Prostate gland (tissue), 2 donors: Measurements from ENCODE around the gene TAF11.

Source experiments
- POLR2A ChIP-seq: fragments of 450-650 bp; IDR thresholded peaks from one replicate; pipeline ENCODE4 v1.6.1; 2016; ENCODE audit warnings: antibody characterized with exemption, mild to moderate bottlenecking
- POLR2AphosphoS5 ChIP-seq: sonication (generic); formaldehyde crosslinking; IDR thresholded peaks from one replicate; pipeline ENCODE4 v1.6.1; 2017; ENCODE audit warnings: antibody characterized with exemption
- TF ChIP-seq, protein P1 (sequence below), 4 experiments: fragments of 200-600 bp in 2 of 4; fragments of 450-650 bp in 2 of 4; sonication (generic) in 2 of 4; IDR thresholded peaks; 1 replicate in 3 of 4; 2 replicates in 1 of 4; pipeline ENCODE4 v1.5.1; 2016 to 2019; ENCODE audit warnings: antibody characterized with exemption in 4 of 4, mild to moderate bottlenecking in 2 of 4, moderate library complexity in 2 of 4

DNA sequence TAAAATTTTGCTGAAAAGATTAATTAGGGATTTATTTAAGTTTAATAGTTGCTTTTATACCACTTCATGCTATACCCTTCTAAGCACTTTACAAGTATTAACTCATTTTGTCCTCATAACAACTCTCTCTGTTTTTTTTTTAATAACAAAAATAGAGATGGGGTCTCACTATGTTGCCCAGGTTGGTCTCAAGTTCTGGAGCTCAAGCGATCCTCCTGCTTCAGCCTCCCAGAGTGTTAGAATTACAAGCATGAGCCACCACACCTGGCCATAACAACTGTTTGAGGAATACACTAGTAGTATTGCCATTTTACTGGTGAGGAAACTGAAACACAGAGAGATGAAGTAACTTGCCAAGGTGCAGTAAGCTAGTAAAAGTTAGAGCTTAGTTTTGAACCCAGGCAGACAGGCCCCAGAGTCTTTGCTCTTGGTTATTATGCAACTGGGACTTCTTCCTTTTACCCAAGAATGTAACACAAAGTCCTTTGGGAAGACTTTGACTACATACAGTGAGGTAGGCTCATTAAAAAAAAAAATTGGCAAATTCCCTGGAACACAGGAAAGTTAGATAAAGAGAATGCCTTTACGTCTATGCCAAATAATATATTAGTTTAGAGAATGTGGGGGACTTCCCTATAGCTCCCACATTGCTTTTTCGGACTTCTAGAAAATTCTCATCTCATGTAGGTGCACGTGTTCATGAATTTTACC lies 12.6 kb upstream of the TAF11 start:
- TF ChIP-seq, protein P1, sequence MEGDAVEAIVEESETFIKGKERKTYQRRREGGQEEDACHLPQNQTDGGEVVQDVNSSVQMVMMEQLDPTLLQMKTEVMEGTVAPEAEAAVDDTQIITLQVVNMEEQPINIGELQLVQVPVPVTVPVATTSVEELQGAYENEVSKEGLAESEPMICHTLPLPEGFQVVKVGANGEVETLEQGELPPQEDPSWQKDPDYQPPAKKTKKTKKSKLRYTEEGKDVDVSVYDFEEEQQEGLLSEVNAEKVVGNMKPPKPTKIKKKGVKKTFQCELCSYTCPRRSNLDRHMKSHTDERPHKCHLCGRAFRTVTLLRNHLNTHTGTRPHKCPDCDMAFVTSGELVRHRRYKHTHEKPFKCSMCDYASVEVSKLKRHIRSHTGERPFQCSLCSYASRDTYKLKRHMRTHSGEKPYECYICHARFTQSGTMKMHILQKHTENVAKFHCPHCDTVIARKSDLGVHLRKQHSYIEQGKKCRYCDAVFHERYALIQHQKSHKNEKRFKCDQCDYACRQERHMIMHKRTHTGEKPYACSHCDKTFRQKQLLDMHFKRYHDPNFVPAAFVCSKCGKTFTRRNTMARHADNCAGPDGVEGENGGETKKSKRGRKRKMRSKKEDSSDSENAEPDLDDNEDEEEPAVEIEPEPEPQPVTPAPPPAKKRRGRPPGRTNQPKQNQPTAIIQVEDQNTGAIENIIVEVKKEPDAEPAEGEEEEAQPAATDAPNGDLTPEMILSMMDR (IDR thresholded peaks at IDR 0.05), result no peak
- TF ChIP-seq POLR2A (no peak), POLR2AphosphoS5 (no peak)
